GM19467 (cell line): ENCODE data around the gene BMS1.
"Not testable (repeated sequence)": the region's sequence is repeated elsewhere in the genome, so short reads cannot be mapped to it uniquely, and the experiment has no call there.

Source experiments
- ATAC-seq: cut with Tn5 transposase; IDR thresholded peaks from one replicate; pipeline ENCODE4 v1.9.1; 2021; ENCODE audit warnings: mild to moderate bottlenecking, moderate library complexity; ENCODE audit not compliant: unreplicated experiment

The BMS1 gene, protein sequence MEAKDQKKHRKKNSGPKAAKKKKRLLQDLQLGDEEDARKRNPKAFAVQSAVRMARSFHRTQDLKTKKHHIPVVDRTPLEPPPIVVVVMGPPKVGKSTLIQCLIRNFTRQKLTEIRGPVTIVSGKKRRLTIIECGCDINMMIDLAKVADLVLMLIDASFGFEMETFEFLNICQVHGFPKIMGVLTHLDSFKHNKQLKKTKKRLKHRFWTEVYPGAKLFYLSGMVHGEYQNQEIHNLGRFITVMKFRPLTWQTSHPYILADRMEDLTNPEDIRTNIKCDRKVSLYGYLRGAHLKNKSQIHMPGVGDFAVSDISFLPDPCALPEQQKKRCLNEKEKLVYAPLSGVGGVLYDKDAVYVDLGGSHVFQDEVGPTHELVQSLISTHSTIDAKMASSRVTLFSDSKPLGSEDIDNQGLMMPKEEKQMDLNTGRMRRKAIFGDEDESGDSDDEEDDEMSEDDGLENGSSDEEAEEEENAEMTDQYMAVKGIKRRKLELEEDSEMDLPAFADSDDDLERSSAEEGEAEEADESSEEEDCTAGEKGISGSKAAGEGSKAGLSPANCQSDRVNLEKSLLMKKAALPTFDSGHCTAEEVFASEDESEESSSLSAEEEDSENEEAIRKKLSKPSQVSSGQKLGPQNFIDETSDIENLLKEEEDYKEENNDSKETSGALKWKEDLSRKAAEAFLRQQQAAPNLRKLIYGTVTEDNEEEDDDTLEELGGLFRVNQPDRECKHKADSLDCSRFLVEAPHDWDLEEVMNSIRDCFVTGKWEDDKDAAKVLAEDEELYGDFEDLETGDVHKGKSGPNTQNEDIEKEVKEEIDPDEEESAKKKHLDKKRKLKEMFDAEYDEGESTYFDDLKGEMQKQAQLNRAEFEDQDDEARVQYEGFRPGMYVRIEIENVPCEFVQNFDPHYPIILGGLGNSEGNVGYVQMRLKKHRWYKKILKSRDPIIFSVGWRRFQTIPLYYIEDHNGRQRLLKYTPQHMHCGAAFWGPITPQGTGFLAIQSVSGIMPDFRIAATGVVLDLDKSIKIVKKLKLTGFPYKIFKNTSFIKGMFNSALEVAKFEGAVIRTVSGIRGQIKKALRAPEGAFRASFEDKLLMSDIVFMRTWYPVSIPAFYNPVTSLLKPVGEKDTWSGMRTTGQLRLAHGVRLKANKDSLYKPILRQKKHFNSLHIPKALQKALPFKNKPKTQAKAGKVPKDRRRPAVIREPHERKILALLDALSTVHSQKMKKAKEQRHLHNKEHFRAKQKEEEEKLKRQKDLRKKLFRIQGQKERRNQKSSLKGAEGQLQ

DNA sequence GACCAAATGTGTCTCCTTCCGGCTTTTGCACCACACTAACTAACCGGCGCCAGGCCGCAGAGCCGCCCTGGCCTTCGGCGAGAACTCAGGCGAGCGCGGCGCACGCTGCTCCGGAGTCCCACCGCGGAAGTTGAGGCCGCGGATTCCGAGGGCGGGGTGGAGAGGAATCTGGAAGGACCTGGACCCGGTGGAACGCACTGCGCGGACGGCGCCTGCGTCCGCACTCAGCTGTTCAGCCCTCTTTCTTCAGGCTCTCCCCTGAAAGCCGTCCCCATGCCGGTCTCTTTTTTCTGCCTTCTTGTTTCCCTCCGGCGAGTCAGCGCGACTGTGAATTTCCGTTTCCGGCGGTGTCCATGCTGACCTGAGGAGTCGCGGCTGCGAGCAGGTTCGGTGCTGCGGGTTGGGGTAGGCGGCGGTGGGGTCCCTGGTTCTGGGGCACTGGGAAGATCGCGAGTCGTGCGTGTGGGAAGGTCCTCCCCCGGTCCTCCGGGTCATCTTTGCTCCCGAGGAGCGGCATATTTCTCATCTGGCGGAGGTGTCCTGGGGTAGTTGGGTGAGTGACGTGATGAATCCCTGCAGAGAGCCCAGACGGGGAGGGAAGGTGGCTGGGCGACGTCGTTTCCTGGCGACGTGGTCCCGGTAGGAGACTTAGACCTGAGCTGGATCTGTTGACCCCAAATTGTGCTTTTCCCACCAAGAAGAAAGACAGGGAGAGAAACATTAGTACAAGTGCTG is at the start of gene BMS1:
Gene BMS1 (plus strand): TSS at position 350 of the 735 bp plus-strand sequence. CDS start 1,600 bp downstream, outside the sequence.
- peak; percentile 97 for ATAC-seq

DNA sequence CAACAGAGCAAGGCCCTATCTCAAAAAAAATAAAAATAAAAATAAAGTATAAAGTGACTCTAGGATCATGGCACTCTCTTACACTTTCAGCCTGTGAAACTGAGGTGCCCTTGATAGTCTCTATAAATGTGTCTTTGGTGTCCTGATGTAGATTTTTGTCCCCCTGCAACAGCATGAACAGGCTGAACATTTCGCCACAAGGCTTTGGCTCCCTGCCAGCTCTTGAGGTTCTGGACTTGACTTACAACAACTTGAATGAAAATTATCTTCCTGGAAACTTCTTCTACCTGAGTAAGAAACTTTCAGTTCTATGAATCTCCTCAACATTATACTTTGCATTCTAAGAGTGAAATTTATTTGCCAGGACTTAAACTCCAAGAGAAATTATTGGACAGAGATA is 48.1 kb upstream of the BMS1 start:
- no peak for ATAC-seq

- no peak for ATAC-seq
Observed at GRCh38 chr10:42738679-42739078, 43.9 kb upstream of the BMS1 start.

- not testable (repeated sequence) for ATAC-seq
Observed at GRCh38 chr10:42741536-42741935, 41.1 kb upstream of the BMS1 start.

DNA sequence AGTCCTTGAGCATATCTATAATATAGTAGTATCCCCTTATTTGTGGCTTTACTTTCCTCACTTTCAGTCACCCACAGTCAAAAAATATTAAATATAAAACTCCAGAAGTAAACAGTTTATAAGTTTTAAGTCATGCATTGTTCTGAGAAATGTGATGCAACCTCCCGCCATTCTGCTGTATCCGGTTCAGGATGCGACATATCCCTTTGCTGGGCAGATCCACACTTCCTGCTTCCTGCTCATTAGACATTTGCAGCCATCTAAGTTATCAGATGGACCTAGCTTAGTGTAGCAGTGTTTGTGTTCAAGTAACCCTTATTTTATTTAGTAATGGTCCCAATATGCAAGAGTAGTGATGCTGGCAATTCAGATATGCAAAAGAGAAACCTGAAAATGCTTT is 38.9 kb upstream of the BMS1 start:
- no peak for ATAC-seq

DNA sequence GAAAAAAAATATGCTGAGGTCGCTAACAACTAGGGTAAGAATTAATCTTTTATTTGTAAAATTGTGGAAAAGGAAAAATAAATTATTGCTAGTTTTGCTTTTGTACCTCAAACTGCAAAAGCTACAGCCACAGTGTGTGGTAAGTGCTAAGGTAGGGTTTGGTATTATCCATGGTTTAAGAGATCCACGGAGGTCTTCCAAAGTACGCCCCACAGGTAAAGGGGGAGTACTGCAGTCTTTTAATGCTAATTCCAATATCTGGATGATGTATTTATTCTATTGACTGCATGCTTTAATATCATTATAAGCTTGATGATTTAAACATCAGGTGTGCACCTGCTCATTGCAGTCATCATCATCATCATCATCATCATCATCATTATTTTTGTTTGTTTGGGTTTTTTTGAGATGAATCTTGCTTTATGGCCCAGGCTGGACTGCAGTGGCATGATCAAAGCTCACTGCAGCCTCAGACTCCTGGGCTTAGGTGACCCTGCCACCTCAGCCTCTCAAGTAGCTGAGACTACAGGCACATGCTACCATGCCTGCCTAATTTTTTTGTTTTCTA is 38.4 kb upstream of the BMS1 start:
- no peak for ATAC-seq

DNA sequence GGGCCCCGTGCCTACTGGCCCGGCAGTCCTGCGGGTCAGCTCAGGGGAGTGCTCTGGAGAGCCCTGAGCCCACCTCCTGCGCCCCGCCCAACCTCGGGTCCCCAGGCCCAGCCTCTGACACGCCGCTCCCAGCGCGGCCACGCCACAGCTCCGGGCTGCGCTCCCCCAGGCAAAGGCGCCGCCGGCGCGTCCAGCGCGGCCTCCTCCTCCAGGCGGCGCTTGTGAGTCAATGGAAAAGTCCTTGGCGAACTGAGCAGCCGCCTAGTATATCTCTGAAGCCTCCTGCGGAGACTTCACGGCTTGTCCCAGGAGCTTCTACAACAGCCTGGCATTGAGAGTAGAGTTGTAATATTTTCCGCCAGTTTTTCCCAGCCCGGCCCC is 29.5 kb upstream of the BMS1 start:
- ATAC-seq, result peak; percentile 49

GRCh38 chr10:42753507-42754154 is 29.0 kb upstream of the BMS1 start:
- ATAC-seq, result no peak

- no peak for ATAC-seq
Observed at GRCh38 chr10:42754155-42755027, 28.2 kb upstream of the BMS1 start.

GRCh38 chr10:42755028-42755451 is 27.6 kb upstream of the BMS1 start:
- no peak for ATAC-seq

DNA sequence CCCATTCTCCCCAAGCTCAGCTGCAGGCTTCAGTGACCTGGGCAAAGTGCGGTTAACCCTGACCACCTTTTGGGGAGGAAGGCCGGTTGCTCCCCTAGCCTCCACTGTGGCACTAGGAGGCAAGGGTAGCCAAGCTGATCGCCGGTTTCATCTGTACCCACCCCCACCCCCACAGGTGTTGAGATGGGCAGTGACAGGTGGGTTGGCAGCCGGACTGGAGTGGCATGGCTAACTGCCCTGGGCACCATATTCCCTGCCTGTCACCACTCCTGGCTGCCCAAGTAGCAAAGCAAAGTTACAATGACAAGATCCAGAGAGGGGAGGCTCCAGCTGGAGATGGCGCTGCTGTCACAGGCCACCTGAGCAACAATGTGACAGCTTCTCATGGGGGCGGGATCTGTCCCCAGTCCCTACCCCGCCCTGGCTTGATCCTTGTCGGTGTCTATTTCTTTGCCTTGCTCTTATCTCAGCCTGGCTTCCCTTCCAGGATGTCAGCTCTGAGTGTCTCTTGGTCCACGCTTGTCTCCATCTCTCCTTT is 27.0 kb upstream of the BMS1 start:
- no peak for ATAC-seq

DNA sequence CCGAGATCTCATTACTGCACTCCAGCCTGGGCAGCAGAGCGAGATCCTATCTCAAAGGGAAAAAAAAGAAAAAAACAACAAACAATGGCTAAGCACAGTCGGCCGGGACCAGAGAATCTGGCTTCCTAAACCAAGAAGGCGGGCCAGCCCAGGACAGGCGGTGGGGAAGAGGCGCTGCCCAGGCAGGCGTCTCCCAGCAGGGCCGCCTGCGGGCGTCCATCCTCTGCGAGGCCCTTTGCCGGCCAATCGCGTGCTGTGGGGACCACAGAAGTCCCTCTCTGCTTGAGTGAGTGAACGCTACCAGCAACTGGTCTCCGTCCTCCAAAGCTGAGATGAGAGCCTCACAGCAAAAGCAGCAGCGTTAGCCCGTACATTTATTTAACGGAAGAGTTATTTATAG is 14.7 kb upstream of the BMS1 start:
- ATAC-seq, result no peak

GRCh38 chr10:42768581-42769152 is 13.9 kb upstream of the BMS1 start:
- ATAC-seq, result no peak

GRCh38 chr10:42769173-42769572 is 13.4 kb upstream of the BMS1 start:
- no peak for ATAC-seq

DNA sequence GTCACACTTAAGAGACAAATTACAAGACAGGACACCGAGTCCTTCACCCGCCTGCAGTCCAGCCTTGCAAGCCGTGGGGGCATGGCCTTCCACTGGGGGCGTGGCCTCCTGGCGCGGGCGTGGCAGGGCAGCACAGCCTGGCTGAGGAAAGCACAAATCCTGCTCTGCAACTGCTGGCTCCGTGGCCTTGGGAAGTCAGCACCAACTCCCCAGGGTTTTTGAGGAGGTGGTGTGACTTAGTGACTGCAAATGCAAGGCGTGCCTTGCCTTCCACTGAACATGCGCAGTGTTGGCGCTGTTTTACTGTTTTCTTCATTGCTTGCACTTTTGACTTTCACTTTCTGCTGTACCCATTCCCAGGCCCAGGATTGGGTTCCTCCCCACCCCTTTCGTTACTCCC is 12.9 kb upstream of the BMS1 start:
- ATAC-seq, result no peak

- ATAC-seq, result no peak
Observed at GRCh38 chr10:42776681-42777080, 5.9 kb upstream of the BMS1 start.

DNA sequence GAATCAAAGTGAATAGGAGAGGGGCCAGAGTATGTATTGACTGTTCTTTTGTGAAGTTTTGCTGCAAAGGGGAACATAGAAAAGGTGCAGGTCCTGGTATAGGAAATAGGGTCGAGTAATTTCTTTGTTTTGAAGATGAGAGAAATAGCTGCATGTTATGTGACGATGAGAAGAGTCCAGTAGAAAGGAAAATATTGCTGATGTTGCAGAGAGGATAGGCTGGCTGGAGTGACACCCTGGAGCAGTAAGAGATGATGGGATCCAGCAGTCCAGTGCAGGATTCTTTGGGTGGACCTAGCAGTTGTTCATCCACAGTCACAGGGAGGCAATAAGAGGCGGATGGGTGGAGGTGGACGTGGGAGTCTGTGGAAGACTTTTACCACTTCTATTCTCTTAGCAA is 2.1 kb upstream of the BMS1 start:
- ATAC-seq, result no peak

DNA sequence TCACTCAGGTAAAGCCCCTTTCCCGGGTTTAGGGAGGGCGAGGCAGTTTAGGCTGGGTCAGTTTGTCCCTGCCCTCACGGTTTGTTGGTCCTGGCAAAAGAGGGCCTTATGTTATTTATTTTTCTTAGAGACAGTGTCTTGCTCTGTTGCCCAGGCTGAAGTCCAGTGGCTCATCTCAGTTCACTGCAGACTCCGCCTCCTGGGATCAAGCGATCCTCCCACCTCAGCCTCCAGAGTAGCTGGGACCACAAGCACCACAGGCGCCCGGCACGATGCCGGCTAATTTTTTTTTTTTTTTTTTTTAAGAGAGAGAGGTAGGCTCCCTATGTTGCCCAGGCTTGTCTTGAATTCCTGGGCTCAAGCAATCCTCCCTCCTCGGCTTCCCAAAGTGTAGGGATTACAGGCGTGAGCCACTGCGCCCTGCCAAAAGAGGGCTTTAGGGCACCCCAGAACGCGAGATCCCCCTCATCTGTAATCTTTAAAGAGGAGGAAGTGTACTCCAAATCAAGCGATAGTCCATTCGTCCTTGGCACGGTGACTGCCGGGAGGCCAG is 626 bp upstream of the BMS1 start:
- ATAC-seq, result no peak
